GM13976 (cell line): ENCODE data around the gene R3HDM2.

Source experiments
- DNase-seq: peaks from one replicate; pipeline ENCODE4 v3.0.0; 2012; ENCODE audit warnings: low spot score
- in situ Hi-C: fragments of 300-500 bp; cut with MboI; formaldehyde crosslinking; loops from one replicate; pipeline ENCODE4 v1.12.0; 2022; ENCODE audit warnings: low sequenced_read_pairs, mixed read lengths, inconsistent platforms; ENCODE audit not compliant: unreplicated experiment
- TF ChIP-seq, protein P1 (sequence below): IDR thresholded peaks from 2 replicates; pipeline ENCODE4 v1.5.1; 2012; ENCODE audit warnings: borderline replicate concordance, mild to moderate bottlenecking; ENCODE audit not compliant: insufficient read depth; ENCODE audit errors: extremely low read depth, missing control alignments, control extremely low read depth

R3HDM2 gene

DNA sequence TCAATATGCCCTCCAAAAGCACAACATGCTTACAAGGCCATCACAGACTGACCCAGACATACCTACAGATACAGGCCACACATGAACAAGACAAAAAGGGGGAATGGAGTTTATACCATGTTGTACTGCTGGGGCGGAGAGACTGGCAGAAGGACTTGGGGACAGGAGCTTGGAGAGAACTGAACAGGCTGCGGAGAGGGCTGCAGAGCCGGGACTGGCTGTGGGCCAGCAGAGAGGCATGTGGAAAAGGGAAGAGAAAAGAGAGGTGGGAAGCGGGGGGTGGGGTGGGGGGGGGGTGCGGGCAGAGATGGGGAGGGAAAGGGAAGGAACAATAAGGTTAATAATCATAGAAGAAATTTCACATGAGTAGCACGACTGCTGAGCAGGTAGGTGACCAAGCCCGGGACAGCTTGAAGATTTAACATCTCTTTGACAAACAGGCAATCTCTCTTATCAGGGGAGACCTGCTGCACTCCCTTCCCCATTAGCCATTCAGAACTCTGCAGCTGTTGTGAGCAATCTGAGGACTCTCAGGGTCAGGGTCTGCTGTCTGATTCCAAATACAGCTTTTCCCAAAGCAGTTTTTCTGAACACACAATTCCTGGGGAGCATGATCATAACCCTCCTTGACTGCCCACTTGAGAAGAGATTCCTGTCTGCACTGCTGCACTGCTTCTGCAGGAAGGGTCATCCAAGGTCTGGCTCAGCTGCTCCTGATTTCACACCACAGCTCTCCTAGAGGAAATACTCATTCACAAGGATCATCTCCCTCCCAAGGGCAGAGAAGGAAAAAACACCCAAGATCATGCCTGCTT, 158.3 kb downstream of the R3HDM2 start:
- DNase-seq, result no peak
- in situ Hi-C loops, result no loop called here
- TF ChIP-seq, protein P1, sequence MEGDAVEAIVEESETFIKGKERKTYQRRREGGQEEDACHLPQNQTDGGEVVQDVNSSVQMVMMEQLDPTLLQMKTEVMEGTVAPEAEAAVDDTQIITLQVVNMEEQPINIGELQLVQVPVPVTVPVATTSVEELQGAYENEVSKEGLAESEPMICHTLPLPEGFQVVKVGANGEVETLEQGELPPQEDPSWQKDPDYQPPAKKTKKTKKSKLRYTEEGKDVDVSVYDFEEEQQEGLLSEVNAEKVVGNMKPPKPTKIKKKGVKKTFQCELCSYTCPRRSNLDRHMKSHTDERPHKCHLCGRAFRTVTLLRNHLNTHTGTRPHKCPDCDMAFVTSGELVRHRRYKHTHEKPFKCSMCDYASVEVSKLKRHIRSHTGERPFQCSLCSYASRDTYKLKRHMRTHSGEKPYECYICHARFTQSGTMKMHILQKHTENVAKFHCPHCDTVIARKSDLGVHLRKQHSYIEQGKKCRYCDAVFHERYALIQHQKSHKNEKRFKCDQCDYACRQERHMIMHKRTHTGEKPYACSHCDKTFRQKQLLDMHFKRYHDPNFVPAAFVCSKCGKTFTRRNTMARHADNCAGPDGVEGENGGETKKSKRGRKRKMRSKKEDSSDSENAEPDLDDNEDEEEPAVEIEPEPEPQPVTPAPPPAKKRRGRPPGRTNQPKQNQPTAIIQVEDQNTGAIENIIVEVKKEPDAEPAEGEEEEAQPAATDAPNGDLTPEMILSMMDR, result no peak

DNA sequence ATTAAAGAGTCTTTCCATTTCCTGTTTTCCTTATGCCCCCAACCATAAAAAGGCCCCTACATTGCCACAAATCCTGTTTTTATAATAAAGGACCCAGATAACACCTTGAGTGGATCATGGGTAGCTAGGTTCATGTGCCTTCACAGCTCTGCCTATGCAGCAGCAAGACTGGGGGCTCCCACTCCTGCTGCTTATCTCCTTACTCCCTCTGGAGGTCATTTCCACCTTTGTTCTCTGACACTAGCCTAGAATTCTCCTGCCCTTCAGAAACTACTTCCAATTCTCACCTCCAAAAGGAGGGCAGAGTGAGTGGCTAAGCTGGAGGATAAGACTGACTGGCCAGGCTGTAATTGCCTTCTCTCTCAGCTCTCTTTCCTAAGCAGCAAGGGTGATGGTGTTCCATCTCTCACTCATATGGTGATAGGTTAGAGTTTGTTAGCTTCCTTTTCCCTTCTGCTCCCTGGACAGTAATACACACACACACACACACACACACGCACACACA, 159.8 kb downstream of the R3HDM2 start:
- DNase-seq, result no peak
- TF ChIP-seq, protein P1, result no peak
- in situ Hi-C loops, result no loop called here

DNA sequence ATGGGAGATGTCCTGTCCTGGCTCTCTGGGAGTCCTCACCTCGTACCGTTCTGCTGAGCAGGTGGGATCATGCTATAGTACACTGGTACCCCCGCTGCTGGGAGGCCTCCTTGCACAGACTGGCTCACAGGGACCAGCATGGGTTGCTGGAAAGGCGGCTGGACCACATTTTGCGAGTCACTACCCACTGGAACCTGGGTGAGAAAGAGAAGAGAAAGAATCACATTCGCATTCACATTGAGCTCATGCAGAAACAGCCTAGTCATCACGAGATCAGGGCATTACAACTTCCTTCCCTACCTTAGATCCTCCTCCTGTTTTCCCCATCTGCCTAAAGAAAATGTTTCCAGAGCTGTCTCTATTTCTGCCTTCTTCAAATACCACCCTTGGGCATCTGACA, 162.6 kb downstream of the R3HDM2 start:
- DNase-seq, result no peak
- in situ Hi-C loops, result no loop called here
- TF ChIP-seq, protein P1, result no peak

DNA sequence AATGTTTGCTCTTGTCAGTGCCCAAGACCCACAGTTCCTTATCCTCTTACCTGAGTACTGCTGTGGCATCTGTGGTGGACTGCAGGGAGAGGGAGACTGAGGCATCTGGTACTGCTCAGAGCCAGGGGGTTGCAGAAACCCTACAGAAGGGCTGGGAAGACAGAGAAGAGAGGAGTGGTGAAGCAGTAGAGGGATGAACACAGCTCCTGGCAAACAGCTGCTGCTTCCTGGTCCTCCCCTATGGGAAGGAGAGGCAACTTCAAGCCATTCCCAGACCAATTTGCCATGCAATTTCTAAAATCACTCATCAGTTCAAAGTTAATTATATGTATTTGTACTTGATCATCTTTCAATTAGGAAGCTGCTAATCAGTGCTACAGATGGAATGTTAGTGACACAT, 164.2 kb downstream of the R3HDM2 start:
- TF ChIP-seq, protein P1, result no peak
- in situ Hi-C loops, result no loop called here
- no peak for DNase-seq

DNA sequence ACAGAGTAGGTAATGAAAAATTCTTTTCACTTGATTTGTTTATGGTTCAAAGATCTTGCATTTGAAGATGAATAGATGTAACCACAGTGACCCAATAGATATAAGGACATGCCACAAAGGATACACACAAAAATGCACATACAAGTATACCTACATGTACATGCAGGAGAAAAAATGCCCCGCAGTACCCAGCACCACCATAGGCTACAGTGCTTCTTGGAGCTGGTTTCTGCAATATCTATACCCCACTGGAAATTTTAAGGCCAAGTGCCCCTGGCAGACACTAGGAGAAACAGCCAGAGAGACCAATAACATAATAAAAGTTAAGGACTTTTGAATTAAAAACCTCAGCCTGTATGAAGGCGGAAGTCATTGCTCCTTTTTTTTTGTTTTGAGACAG, 167.7 kb downstream of the R3HDM2 start:
- in situ Hi-C loops, result no loop called here
- no peak for DNase-seq
- TF ChIP-seq, protein P1, result no peak

DNA sequence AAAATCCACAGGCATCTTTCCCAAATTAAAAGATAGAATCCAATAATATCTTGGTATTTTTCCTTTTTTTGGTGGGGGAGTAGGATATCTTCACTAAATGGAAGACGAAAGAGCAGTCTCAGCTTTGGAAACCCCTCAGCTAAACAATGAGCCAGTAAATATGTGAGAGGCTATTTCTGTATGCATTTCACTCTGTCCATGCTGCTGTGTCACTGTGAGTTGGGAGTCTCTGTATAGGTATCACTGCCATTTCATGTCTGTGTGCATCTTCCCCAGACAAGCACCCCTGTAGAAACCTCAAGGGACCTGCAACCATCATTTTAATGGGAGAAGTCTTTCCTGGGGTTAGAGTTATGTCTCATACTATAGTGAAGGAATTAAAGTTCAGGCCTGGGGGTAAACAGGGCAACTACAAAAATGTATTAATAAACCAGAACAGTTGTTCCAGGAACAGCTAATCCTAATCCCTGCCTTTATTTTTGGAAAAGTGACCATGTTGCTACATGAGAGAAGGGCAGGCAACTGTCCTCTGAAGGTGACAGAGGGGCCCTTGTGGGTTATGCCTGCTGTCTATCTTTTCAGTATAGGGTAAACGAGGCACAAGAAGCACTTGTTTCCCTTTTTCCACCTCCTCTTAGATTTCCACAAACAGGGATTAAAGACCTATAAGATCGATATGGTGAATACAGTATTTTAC, 168.6 kb downstream of the R3HDM2 start:
- DNase-seq, result no peak
- in situ Hi-C loops, result no loop called here
- TF ChIP-seq, protein P1, result no peak
